ENCODE measurements around the gene U2AF2. TPM values are rescaled to one million over a fixed set of nuclear protein-coding genes. Genes with fewer than 3 reads are reported as not detected.

Gene U2AF2
- total and polyA plus RNA-seq, 2 experiments from 2014 or later, result 16.1 to 99.6 TPM

DNA sequence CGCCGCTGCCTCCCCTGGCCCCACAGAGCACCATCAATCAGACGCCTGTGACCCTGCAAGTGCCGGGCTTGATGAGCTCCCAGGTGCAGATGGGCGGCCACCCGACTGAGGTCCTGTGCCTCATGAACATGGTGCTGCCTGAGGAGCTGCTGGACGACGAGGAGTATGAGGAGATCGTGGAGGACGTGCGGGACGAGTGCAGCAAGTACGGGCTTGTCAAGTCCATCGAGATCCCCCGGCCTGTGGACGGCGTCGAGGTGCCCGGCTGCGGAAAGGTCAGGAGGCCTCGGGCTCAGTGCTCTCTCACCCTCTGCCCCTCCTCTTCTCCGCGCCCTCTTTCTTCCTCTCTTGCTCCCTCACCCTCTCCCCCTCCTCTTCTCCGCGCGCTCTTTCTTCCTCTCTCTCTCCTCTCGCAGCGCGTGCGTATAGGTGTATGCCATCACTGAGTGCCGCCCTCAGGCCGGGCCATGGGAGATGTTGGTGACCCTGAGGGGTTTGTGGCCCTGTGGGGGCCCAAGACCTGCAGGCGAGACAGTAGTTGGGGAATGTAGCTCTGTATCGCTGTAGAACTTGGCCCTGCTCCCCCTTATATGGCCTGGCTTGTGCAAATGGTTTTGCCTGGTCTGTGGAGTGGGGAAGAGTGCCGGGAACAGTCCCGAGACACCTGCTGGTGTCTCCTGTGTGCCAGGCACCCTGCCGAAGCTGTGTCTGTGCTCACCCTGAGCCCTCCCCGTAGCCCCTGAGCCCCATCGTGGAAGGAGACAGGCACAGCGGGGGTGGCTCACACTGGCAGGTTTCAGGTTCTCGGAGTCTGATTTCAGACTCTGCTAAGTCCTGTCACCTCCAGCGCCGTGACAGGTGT lies 14.8 kb downstream of the U2AF2 start:
- Histone ChIP-seq H3K4me2 (no peak overlapping the region), H3K36me3 (replicated peaks; ENCODE audit: insufficient read depth, low read depth) (no peaks in the 10 kb centered on the region), H3K9me3 (ENCODE audit: low read depth) (no peaks in the 10 kb centered on the region)

GRCh38 chr19:55670280-55671053 lies 15.6 kb downstream of the U2AF2 start:
- Histone ChIP-seq H3K9me3 (ENCODE audit: low read depth) (no peaks in the 10 kb centered on the region), H3K27me3 (no peaks in the 10 kb centered on the region), H3K4me3 (no peak overlapping the region), H3K79me2 (peaks cover 85% of the 10 kb centered on the region), H4K20me1 (ENCODE audit: insufficient read depth, poor library complexity, severe bottlenecking) (peaks cover 76% of the 10 kb centered on the region), H2AFZ (no peak overlapping the region), H3K9me2 (replicated peaks; ENCODE audit: insufficient read depth) (no peaks in the 10 kb centered on the region), H3K27ac (no peak overlapping the region), H3K4me1 (ENCODE audit: insufficient read depth) (peaks cover 19% of the 10 kb centered on the region), H3K4me2 (no peak overlapping the region), H3K36me3 (replicated peaks; ENCODE audit: insufficient read depth, low read depth) (no peaks in the 10 kb centered on the region)
- WGBS (ENCODE audit: low lambda C conversion rate, missing lambda C conversion rate), result 89% methylated on average over 23 of the region's 23 CpGs
- DNase-seq (ENCODE audit: low spot score), result no peak
- TF ChIP-seq EZH2phosphoT487 (IDR thresholded peaks at IDR 0.05; ENCODE audit: low read depth, severe bottlenecking, unreplicated experiment) (no peak), CTCF (IDR thresholded peaks at IDR 0.05; ENCODE audit: poor library complexity) (no peak), EZH2 (IDR thresholded peaks at IDR 0.05; ENCODE audit: borderline replicate concordance) (no peak)

More for the DNA sequence above, 14.8 kb downstream of the U2AF2 start:
- DNase-seq (ENCODE audit: low spot score), result no peak
- WGBS (ENCODE audit: low lambda C conversion rate, missing lambda C conversion rate), result 90% methylated on average over 33 of the region's 43 CpGs
- Histone ChIP-seq H2AFZ (no peak overlapping the region), H3K4me1 (ENCODE audit: insufficient read depth) (peaks cover 19% of the 10 kb centered on the region), H3K79me2 (peaks cover 83% of the 10 kb centered on the region), H4K20me1 (ENCODE audit: insufficient read depth, poor library complexity, severe bottlenecking) (peaks cover 76% of the 10 kb centered on the region), H3K27ac (no peak overlapping the region), H3K27me3 (no peaks in the 10 kb centered on the region), H3K9me2 (replicated peaks; ENCODE audit: insufficient read depth) (no peaks in the 10 kb centered on the region), H3K4me3 (no peak overlapping the region)
- TF ChIP-seq CTCF (IDR thresholded peaks at IDR 0.05; ENCODE audit: poor library complexity) (no peak), EZH2 (IDR thresholded peaks at IDR 0.05; ENCODE audit: borderline replicate concordance) (no peak), EZH2phosphoT487 (IDR thresholded peaks at IDR 0.05; ENCODE audit: low read depth, severe bottlenecking, unreplicated experiment) (no peak)

DNA sequence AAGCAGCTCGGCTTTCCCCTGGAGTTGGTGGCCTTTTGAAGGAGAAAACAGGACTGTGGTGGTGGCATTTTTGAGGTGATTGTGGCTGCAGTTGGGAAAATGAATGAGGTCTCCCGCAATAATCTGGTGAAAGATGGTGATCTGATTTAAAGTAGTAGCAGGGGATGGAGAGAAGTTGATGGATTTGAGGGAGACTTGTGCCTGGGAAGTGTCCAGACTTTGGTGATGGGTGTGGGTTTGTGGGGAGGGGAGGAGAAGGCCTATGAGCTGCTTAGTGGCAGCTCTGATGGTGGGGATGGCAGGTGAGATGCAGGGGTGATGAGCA lies 16.2 kb downstream of the U2AF2 start:
- Histone ChIP-seq H3K4me2 (no peak overlapping the region), H3K36me3 (replicated peaks; ENCODE audit: insufficient read depth, low read depth) (no peaks in the 10 kb centered on the region), H4K20me1 (ENCODE audit: insufficient read depth, poor library complexity, severe bottlenecking) (peaks cover 75% of the 10 kb centered on the region), H3K4me3 (no peak overlapping the region), H3K9me3 (ENCODE audit: low read depth) (no peaks in the 10 kb centered on the region), H3K27me3 (no peaks in the 10 kb centered on the region), H3K9me2 (replicated peaks; ENCODE audit: insufficient read depth) (no peaks in the 10 kb centered on the region), H3K27ac (no peak overlapping the region), H3K79me2 (peaks cover 86% of the 10 kb centered on the region), H3K4me1 (ENCODE audit: insufficient read depth) (peaks cover 19% of the 10 kb centered on the region), H2AFZ (no peak overlapping the region)
- TF ChIP-seq EZH2phosphoT487 (IDR thresholded peaks at IDR 0.05; ENCODE audit: low read depth, severe bottlenecking, unreplicated experiment) (no peak), CTCF (IDR thresholded peaks at IDR 0.05; ENCODE audit: poor library complexity) (no peak), EZH2 (IDR thresholded peaks at IDR 0.05; ENCODE audit: borderline replicate concordance) (no peak)
- no peak for DNase-seq (ENCODE audit: low spot score)
- WGBS (ENCODE audit: low lambda C conversion rate, missing lambda C conversion rate), result 96% methylated on average over 2 of the region's 2 CpGs

Measured in hepatocyte (in vitro differentiated cells).